PC-3 (cell line): ENCODE data around the gene KIAA0930. TPM values are rescaled to one million over a fixed set of nuclear protein-coding genes. Genes with fewer than 3 reads are reported as not detected.

Experiments
- ATAC-seq: fragments of 200-7000 bp; cut with Tn5 transposase; 2 replicates; pipeline ENCODE4 v1.9.1; 2020; ENCODE audit warnings: mild to moderate bottlenecking, moderate library complexity
- BruUV-seq: library from RNA; stranded (reverse); fragments of 400-500 nt; replicated peaks from 2 replicates; lab custom pipeline; 2021; lab: Mats Ljungman, UMichigan
- CTCF ChIA-PET: fragments of 300-600 bp; sonication (Branson Sonifier 250); formaldehyde crosslinking; loops from one replicate; lab custom pipeline; 2022; ENCODE audit warnings: antibody characterized with exemption; lab: Charles Lee
- POLR2A ChIA-PET: fragments of 300-600 bp; sonication (Branson Sonifier 250); formaldehyde crosslinking; loops from one replicate; lab custom pipeline; 2022; ENCODE audit warnings: antibody characterized with exemption; ENCODE audit not compliant: unreplicated experiment; lab: Charles Lee
- DNase-seq: peaks from one replicate; pipeline ENCODE4 v3.0.0-alpha.2; 2015
- H2AFZ ChIP-seq: fragments of 300-600 bp; sonication (generic); 2 replicates; pipeline ENCODE4 v1.6.0; 2016; ENCODE audit warnings: antibody characterized with exemption, low read length
- H3F3A ChIP-seq: fragments of 300-600 bp; sonication (generic); one replicate; pipeline ENCODE4 v1.6.0; 2017; ENCODE audit warnings: antibody characterized with exemption, low read length, control low read depth, mild to moderate bottlenecking; ENCODE audit not compliant: unreplicated experiment
- H3K27ac ChIP-seq: fragments of 300-600 bp; sonication (generic); 2 replicates; pipeline ENCODE4 v1.5.1; 2016; ENCODE audit warnings: mild to moderate bottlenecking, low read length
- H3K27me3 ChIP-seq: fragments of 300-600 bp; sonication (generic); 2 replicates; pipeline ENCODE4 v1.6.1; 2016; ENCODE audit warnings: low read length, mixed read lengths
- H3K36me3 ChIP-seq: fragments of 300-600 bp; sonication (generic); 2 replicates; pipeline ENCODE4 v1.6.1; 2016; ENCODE audit warnings: low read depth, mixed run types, low read length, mixed read lengths
- H3K4me1 ChIP-seq: fragments of 300-600 bp; sonication (generic); 2 replicates; pipeline ENCODE4 v1.5.1; 2016; ENCODE audit warnings: low read length; ENCODE audit not compliant: insufficient read depth
- H3K4me2 ChIP-seq: fragments of 300-600 bp; sonication (generic); 2 replicates; pipeline ENCODE4 v1.6.0; 2016; ENCODE audit warnings: low read length
- H3K4me3 ChIP-seq: fragments of 300-600 bp; sonication (generic); 2 replicates; pipeline ENCODE4 v1.5.1; 2016; ENCODE audit warnings: mild to moderate bottlenecking, low read length, mixed read lengths
- H3K79me2 ChIP-seq: fragments of 300-600 bp; sonication (generic); 2 replicates; pipeline ENCODE4 v1.6.1; 2017; ENCODE audit warnings: low read length, mixed read lengths
- H3K9ac ChIP-seq: fragments of 300-600 bp; sonication (generic); 2 replicates; pipeline ENCODE4 v1.6.0; 2016; ENCODE audit warnings: mild to moderate bottlenecking, low read length
- H3K9me2 ChIP-seq: fragments of 300-600 bp; sonication (generic); replicated peaks from 2 replicates; pipeline ENCODE4 v1.6.1; 2016; ENCODE audit warnings: mixed run types, low read length, mixed read lengths
- H3K9me3 ChIP-seq: fragments of 300-600 bp; sonication (generic); 2 replicates; pipeline ENCODE4 v1.6.1; 2016; ENCODE audit warnings: low read length, mixed read lengths
- H4K20me1 ChIP-seq: fragments of 300-600 bp; sonication (generic); 2 replicates; pipeline ENCODE4 v1.6.1; 2016; ENCODE audit warnings: low read length, mixed read lengths
- EZH2 ChIP-seq: fragments of 300-600 bp; sonication (generic); IDR thresholded peaks from one replicate; pipeline ENCODE4 v1.6.1; 2017; ENCODE audit warnings: antibody characterized with exemption, mild to moderate bottlenecking, low read length; ENCODE audit not compliant: unreplicated experiment
- EZH2phosphoT487 ChIP-seq: fragments of 300-600 bp; sonication (generic); IDR thresholded peaks from 2 replicates; pipeline ENCODE4 v1.6.1; 2018; ENCODE audit warnings: mild to moderate bottlenecking, antibody characterized with exemption, low read length, borderline replicate concordance
- intact Hi-C: fragments of 100-400 bp; cut with micrococcal nuclease; formaldehyde crosslinking; loops from 2 replicates; pipeline ENCODE4 v1.9.0; 2023
- total RNA-seq: library from RNA; depleted of rRNA; stranded (reverse); fragments of >200 nt; gene quantifications from 2 replicates; pipeline ENCODE4 v1.2.3, GENCODE V29; 2014
- TF ChIP-seq, protein P1 (sequence below): fragments of 300-600 bp; sonication (generic); conservative IDR thresholded peaks from 2 replicates; pipeline ENCODE4 v1.5.1; 2017; ENCODE audit warnings: antibody characterized with exemption, low read depth, mild to moderate bottlenecking, low read length

The KIAA0930 gene
- total RNA-seq, 1 experiment from 2014 or later: 29.8 TPM

DNA sequence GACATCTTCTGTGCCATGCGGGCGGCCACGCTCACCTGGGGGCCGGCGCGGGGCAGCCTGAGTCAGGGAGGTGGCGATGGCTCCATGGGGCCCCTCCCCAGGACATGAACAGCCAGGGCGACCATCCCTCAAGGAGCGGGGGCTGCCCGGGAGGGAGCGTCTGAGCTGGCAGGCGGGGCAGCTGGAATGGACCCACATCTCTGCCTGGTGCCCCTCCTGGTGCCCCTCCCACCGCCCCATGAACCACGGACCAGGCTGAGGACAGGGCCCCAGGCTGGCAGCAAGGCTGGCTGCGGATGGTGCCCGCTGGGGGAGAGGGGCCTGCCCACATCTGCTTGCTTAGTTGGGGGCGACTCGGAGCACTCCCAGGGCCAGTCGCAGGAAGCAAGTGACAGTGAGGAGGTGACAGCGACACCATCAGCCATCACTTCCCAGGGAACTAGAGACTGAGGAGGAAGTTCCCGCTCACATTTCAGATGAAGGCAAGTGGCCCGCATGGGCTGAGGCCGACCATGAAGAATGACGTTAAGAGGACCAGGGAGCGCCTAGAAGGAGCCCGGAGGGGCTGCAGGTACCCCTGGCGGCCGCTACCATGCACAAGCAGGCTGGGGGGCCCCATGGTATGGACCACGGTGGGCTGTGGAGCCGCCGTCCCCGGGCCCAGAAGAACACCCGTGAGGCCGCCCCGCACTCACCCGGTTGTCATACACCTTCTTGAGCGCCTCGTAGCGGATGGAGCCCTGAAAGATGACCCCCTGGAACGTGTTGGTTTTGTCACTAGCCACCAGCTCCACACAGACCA lies 37.3 kb downstream of the KIAA0930 start:
- Histone ChIP-seq H3K27me3 (no peaks in the 10 kb centered on the region), H3K4me3 (no peak overlapping the region), H3K9me3 (no peaks in the 10 kb centered on the region), H3K36me3 (no peaks in the 10 kb centered on the region), H3K27ac (no peak overlapping the region), H3K4me2 (no peak overlapping the region), H3F3A (peaks cover 3% of the 10 kb centered on the region), H3K9ac (no peak overlapping the region), H2AFZ (no peak overlapping the region), H3K4me1 (peaks cover 33% of the 10 kb centered on the region), H3K9me2 (no peaks in the 10 kb centered on the region), H4K20me1 (no peaks in the 10 kb centered on the region), H3K79me2 (no peaks in the 10 kb centered on the region)
- POLR2A ChIA-PET: no interaction called here
- no peak for ATAC-seq
- CTCF ChIA-PET: no interaction called here
- TF ChIP-seq EZH2phosphoT487 (no peak), EZH2 (no peak)
- TF ChIP-seq, protein P1, sequence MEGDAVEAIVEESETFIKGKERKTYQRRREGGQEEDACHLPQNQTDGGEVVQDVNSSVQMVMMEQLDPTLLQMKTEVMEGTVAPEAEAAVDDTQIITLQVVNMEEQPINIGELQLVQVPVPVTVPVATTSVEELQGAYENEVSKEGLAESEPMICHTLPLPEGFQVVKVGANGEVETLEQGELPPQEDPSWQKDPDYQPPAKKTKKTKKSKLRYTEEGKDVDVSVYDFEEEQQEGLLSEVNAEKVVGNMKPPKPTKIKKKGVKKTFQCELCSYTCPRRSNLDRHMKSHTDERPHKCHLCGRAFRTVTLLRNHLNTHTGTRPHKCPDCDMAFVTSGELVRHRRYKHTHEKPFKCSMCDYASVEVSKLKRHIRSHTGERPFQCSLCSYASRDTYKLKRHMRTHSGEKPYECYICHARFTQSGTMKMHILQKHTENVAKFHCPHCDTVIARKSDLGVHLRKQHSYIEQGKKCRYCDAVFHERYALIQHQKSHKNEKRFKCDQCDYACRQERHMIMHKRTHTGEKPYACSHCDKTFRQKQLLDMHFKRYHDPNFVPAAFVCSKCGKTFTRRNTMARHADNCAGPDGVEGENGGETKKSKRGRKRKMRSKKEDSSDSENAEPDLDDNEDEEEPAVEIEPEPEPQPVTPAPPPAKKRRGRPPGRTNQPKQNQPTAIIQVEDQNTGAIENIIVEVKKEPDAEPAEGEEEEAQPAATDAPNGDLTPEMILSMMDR: no peak
- BruUV-seq: no TSS peak
- intact Hi-C loops: loop anchor here (5.0 kb wide), 1 partner anchor 44 kb away; no protein-coding TSS in a partner anchor
- no peak for DNase-seq

DNA sequence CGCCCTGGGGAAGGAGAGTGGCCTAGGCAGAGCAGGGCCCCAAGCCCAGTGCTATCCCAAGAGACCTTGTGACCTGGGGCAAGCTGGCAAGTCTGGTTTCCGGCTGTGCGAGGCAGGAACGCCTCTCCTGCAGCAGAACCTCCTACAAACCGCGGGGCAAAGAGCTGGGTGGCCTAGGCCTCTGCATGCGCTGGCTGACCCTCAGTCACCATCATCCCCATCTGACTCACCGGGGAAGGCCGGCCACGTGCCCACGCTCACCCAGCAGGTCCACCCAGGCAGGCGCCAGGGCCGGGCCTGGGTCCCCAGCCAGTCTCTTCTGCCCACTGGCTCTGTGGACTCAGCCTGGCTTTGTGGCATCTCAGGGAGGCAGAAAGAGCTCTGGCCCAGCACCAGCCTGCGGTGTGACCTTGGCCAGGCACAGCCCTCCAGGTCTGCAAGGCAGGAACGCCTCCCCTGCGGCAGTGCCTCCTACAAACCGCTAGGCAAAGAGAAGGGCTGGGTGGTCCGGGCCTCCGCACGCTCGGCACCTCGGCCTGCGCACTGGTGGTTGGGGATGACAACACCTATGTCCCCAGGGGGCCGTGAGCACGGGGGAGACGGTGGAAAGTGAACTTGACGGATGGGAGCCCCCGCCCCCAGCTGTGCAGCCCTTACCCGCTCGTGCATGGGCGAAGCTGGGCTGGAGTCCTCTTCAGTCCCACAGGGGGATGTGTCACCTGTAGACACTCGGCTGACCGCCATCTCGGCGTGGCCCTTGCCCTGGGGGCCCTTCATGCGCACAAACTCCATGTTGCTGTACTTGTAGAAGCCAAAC lies 38.2 kb downstream of the KIAA0930 start:
- Histone ChIP-seq H3K27me3 (no peaks in the 10 kb centered on the region), H3K9ac (peak overlapping the region; percentile 94), H3K9me3 (no peaks in the 10 kb centered on the region), H3K4me3 (no peak overlapping the region), H3K9me2 (no peaks in the 10 kb centered on the region), H3K27ac (peak overlapping the region; percentile 100), H3K79me2 (no peaks in the 10 kb centered on the region), H3F3A (peaks cover 3% of the 10 kb centered on the region), H3K4me2 (peak overlapping the region; percentile 27), H4K20me1 (no peaks in the 10 kb centered on the region), H3K4me1 (peaks cover 25% of the 10 kb centered on the region), H3K36me3 (no peaks in the 10 kb centered on the region), H2AFZ (no peak overlapping the region)
- POLR2A ChIA-PET: no interaction called here
- no peak for DNase-seq
- intact Hi-C loops: loop anchor here (5.0 kb wide), 1 partner anchor 45 kb away; no protein-coding TSS in a partner anchor
- ATAC-seq: no peak
- CTCF ChIA-PET: no interaction called here
- BruUV-seq: no TSS peak
- no peak for TF ChIP-seq EZH2
- TF ChIP-seq, protein P1: no peak
- TF ChIP-seq EZH2phosphoT487: no peak
